HuH-7 (cell line): ENCODE data around the gene CTSO.
"Not testable (repeated sequence)": the region's sequence is repeated elsewhere in the genome, so short reads cannot be mapped to it uniquely, and the experiment has no call there.

Source experiments
- DNase-seq: peaks from one replicate; pipeline ENCODE4 v3.0.0; 2011; ENCODE audit warnings: low spot score

The CTSO gene

GRCh38 chr4:155954939-155955338 is 1.3 kb upstream of the CTSO start:
- DNase-seq = no peak

GRCh38 chr4:155954118-155954685 is 536 bp upstream of the CTSO start:
- DNase-seq = no peak

- DNase-seq = no peak
Measured at GRCh38 chr4:155952501-155952901, 1.2 kb downstream of the CTSO start.

- no peak for DNase-seq
Measured at GRCh38 chr4:155950461-155950860, 3.2 kb downstream of the CTSO start.

- DNase-seq = no peak
Measured at GRCh38 chr4:155948541-155948940, 5.1 kb downstream of the CTSO start.

GRCh38 chr4:155946486-155946885 is 7.2 kb downstream of the CTSO start:
- DNase-seq = no peak

- no peak for DNase-seq
Measured at GRCh38 chr4:155944516-155944915, 9.2 kb downstream of the CTSO start.

GRCh38 chr4:155943605-155944291 is 9.9 kb downstream of the CTSO start:
- DNase-seq = peak; percentile 10

GRCh38 chr4:155941820-155942219 is 11.8 kb downstream of the CTSO start:
- no peak for DNase-seq

GRCh38 chr4:155941085-155941790 is 12.4 kb downstream of the CTSO start:
- DNase-seq = no peak

- DNase-seq = no peak
Measured at GRCh38 chr4:155935389-155935986, 18.2 kb downstream of the CTSO start.

GRCh38 chr4:155934634-155935033 is 19.0 kb downstream of the CTSO start:
- DNase-seq = not testable (repeated sequence)

GRCh38 chr4:155931634-155932033 is 22.0 kb downstream of the CTSO start:
- DNase-seq = no peak

GRCh38 chr4:155930330-155930729 is 23.3 kb downstream of the CTSO start:
- no peak for DNase-seq

GRCh38 chr4:155929833-155930232 is 23.8 kb downstream of the CTSO start:
- no peak for DNase-seq

- no peak for DNase-seq
Measured at GRCh38 chr4:155924637-155925036, 29.0 kb downstream of the CTSO start.

GRCh38 chr4:155921597-155921996 is 32.1 kb downstream of the CTSO start:
- DNase-seq = no peak

GRCh38 chr4:155914782-155915181 is 38.9 kb downstream of the CTSO start:
- no peak for DNase-seq

GRCh38 chr4:155911905-155912304 is 41.8 kb downstream of the CTSO start:
- DNase-seq = no peak

- DNase-seq = no peak
Measured at GRCh38 chr4:155909615-155910226, 43.9 kb downstream of the CTSO start.

GRCh38 chr4:155908187-155909139 is 45.2 kb downstream of the CTSO start:
- no peak for DNase-seq
